GM19468 (cell line): ENCODE measurements around the gene UBE2B.
A peak's percentile ranks its signal among the peaks of the same experiment; 100 is the strongest.
"Not testable (repeated sequence)": the region's sequence is repeated elsewhere in the genome, so short reads cannot be mapped to it uniquely, and the experiment has no call there.

Experiments
- ATAC-seq: cut with Tn5 transposase; IDR thresholded peaks from one replicate; pipeline ENCODE4 v1.9.1; 2021; ENCODE audit warnings: mild to moderate bottlenecking, moderate library complexity, moderate number of reproducible peaks; ENCODE audit not compliant: unreplicated experiment; ENCODE audit errors: extremely low read depth

The UBE2B gene

DNA sequence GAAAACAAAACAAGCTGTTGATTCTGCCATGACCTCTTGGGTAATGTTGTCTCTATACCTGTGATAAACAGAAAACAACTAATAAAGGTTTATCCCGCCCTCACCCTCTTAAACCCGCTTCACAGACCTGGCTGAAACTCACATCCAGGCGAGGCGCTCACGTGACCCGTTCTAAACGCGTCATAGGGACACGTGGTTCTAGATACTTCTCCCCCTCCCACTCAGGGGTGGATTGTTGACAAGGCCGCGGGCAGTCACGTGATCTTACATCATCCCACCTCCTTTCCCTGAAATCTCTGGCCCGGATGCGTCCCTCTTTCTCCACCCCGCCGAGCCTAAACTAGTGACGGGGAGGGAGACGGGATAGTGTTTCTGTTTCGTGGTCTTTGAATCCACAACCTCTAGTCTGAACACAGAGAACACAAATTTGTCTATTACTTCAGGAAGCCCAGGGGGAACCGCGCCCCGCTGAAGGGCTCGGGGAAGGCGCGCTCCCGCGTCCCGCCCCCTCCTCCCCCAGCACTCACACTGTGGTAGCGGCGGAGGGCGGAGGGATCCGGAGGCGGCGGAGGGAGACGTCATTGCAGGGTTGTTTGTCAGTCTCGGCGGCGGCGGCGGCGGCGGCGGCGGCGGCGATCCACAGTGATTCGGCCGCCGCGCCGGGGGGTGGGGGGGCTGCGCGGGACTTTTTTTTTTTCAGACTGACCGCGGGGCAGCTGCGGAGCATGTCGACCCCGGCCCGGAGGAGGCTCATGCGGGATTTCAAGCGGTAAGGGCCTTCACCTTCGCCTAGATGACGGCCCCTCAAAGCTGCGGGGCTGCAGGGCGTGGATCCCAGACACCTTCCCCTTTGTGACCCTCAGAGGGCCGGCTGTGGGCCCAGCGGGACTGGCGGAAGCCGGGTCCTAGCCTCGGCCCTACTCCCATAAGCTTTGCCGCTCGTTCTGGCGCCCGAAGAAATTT lies at the start of gene UBE2B:
TSS of gene UBE2B (plus strand) at position 699 of the 963 bp plus-strand sequence. CDS start at position 726, 27 bp downstream.
- peak; percentile 57 for ATAC-seq

DNA sequence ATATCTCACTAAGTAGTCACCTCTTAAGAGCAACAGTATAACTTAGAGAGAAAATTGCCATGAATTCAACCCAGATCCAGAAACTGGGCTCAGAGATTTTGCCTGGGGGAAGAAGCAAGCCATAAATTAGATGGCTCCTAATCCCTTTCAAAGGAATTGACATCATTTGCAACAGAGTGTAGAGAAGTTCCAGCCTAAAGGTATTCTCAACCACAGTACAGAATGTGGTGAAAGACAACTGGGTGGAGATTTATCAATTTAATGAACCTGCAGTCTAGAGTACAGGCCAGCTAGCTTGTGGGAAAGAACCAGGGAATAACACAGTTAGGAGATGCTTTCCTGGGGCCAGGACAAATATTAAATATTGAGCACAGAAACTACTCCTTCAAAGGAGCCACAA lies 44.0 kb upstream of the UBE2B start:
- no peak for ATAC-seq

DNA sequence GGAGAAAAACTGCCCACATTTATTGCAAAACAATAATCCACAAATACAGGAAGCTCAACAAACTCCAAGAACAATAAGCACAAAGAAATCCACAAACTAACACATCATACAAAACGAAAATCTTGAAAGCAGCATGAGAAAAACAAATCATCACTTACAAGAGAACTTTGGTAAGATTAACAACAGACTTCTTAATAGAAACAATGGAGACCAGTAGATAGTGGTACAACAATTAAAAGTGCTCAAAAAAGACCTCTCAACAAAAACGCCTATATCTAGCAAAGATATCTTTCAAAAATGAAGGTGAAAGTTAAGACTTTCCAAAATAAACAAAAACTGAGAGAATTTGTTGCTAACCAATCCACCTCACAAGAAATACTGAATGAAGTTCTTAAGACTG lies 42.8 kb upstream of the UBE2B start:
- ATAC-seq: no peak

DNA sequence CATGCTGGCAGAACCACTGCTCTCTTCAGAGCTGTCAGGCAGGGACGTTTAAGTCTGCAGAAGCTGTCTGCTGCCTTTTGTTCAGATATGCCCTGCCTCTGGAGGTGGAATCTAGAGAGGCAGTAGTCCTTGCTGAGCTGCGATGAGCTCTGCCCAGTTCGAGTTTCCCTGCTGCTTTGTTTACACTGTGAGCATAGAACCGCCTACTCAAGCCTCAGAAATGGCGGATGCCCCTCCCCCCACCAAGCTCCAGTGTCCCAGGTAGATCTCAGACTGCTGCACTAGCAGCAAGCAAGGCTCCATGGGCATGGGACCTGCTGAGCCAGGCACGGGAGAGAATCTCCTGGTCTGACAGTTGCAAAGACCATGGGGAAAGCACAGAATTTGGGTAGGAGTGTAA lies 34.5 kb upstream of the UBE2B start:
- ATAC-seq: not testable (repeated sequence)

DNA sequence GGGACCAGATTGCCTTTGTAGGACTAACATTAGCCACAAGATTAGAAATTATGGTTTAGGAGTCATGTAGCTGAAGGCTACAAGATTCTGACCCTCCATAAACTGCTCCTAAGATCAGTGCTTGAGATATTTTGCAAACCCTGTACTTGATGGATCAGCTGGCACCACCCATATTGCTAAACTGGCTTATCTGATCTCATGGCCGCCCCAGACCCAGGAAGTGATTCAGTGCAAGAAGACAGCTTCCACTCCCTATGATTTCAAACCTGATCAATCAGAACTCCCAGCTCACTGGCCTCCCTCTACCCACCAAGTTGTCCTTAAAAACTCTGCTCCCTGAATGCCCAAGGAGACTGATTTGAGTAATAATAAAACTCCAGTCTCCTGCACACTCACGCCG lies 27.9 kb upstream of the UBE2B start:
- ATAC-seq: not testable (repeated sequence)

DNA sequence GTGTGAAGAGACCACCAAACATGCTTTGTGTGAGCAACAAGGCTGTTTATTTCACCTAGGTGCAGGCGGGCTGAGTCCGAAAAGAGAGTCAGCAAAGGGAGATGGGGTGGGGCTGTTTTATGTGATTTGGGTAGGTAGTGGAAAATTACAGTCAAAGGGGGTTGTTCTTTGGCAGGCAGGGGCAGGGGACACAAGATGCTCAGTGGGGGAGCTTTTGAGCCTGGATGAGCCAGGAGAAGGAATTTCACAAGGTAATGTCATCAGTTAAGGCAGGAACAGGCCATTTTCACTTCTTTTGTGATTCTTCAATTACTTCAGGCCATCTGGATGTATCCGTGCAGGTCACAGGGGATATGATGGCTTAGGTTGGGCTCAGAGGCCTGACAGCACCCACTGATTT lies 25.9 kb upstream of the UBE2B start:
- ATAC-seq: not testable (repeated sequence)

DNA sequence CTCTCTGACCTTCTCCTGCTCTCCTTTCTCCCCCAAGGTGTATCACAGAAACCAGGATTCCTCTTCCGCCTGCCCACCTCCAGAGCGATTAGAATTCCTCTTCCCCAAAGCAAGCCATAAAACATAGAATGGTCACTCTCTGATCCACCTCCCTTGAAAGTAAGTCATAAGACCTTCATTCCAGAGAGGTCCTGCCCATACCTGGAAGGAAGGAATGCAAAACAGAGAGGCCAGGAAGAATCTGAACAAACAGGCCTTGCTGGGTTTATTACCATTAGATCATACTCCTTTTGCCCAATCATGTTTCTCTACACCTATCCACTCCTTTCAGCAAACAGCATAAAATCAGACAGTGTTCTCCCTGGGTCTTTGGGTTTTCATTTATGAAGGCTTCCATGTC lies 25.4 kb upstream of the UBE2B start:
- ATAC-seq: no peak

DNA sequence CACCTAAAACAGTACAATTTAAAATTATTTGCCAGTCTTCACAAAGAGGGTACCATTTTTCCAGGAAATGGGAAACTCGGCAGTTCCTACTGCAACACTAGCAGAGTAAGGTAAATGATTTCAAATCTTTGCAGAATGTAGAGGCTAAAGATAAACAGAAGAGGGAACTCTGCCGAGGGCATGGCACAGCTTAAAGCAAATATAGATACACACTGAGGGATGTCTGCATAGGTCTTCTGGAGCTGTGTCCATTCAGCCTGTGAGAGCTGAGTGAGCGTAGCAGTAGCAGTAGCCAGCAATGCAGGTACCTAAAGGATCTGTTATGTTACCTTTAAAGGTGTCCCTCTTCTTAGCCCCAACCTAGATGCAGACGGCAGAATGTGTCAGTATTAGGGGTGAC lies 21.9 kb upstream of the UBE2B start:
- ATAC-seq: no peak

DNA sequence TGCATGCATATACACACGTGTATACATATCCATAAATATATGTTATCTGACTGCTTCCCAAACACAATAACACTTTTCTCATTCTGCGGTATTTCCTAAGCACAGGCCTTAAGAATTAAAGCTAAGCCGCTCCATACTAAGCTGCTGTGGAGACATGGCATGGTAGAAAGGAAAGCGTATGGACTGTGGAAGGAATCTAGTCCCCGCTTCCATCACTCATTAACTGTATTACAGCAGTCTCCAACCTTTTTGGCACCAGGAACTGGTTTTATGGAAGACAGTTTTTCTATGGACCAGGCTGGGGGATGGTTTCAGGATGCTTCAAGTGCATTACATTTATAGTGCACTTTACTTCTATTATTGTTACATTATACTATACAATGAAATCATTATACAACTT lies 15.7 kb upstream of the UBE2B start:
- ATAC-seq: no peak

DNA sequence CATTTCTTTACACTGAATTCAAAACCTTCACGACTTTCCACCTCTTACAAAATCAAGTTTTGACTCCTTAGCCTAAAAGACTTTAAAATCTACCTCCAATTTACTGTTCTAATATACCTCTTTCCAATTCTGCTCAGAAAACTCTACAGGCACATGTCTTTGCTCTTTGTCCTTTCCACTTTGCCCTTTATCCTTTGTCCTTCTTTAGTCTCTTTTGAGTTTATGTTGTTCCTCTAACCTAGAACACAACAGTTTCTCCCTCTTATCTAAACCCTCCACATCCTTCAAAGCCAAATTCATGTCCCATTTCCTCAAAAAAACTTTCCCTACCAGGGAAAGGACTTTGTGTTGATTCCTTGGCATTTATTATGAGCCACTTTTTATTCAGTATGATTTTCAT lies 5.8 kb upstream of the UBE2B start:
- no peak for ATAC-seq

DNA sequence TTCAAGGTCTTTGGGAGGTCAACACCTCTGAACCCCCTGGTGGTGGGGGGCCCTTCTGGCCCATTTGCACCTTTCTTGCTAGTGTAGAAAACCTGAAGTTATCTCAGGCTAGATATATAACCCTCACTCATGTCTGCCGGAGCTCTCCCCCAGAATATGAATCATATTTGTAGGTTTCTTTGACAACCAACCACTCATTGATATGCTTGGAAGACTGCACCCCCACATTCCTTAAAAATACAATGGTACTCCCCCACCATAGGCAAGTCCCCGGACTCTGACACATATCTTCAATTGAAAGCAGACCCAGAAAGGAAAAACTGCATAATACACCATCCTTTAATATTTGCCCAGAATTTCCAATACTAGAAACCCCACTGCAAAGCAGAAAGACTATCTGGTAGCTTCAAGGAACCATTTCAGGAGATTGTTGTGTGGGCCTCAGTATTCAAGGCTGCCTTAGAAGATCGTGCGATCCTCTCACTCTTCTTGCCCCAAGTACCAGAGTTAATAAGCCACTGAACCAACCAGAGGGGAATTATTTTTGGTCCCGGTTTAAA lies 978 bp upstream of the UBE2B start:
- no peak for ATAC-seq

DNA sequence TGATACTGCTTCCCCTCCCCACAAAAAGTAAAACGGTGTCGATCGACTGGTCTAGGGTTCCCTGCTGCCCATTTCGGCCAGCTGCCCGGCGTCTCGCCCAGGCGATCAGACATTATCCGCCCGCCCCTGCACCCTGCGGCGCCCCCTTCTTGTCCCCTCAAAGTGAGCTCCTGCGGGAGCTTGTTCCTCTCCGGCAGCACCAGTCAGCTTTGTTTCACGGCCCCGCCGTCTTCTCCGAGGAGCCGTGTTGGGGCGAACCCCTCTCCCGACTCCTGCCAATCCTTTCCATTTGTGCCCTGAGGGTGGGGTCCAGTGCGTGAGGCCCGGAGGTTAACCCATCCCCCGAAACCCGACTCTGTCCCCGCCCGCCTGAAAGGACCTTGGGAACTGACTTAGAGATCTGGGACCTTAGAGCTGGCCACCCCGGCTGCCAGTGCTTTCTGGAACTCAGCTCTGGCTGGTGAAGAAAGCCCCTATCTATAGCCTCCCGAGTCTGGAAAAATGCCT lies 518 bp downstream of the UBE2B start:
- ATAC-seq: no peak

DNA sequence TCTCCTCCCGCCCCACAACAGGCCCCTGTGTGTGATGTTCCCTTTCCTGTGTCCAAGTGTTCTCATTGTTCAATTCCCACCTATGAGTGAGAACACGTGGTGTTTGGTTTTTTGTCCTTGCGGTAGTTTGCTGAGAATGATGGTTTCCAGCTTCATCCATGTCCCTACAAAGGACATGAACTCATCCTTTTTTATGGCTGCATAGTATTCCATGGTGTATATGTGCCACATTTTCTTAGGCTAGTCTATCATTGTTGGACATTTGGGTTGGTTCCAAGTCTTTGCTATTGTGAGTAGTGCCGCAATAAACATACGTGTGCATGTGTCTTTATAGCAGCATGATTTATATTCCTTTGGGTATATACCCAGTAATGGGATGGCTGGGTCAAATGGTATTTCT lies 2.3 kb downstream of the UBE2B start:
- ATAC-seq: not testable (repeated sequence)

DNA sequence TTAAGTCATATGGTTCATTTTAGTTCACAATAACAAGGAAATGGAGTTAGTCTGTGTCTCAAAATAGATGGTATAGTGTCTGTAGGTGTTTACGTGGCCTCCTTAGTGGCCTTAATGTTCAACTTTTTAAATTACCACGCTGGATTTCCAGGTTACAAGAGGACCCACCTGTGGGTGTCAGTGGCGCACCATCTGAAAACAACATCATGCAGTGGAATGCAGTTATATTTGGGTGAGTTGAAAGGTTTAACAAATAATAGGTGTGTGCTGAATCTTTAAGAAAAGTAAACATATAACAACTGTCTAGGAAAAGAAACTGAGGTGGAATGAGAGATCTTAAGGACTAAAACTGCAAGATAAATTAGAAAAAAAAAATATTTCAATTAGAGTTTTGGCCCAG lies 2.9 kb downstream of the UBE2B start:
- ATAC-seq: no peak

DNA sequence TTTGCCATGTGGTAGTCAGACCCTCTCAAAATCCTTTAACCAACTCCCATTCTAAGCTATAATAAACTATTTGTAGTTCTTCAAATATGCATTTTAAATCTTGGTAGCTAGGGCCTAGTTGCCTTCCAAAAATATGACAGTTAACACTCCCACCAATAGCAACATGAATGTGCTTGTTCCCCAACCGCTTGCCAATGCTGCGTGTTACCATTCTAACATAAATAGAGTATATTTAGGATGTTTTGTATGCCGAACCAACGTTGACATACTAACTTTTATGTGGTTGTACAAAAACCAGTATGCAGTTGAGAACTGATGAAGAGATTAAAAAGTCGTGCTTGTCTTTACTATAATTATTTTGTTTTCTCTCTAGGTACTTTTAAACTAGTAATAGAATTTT lies 9.0 kb downstream of the UBE2B start:
- no peak for ATAC-seq

DNA sequence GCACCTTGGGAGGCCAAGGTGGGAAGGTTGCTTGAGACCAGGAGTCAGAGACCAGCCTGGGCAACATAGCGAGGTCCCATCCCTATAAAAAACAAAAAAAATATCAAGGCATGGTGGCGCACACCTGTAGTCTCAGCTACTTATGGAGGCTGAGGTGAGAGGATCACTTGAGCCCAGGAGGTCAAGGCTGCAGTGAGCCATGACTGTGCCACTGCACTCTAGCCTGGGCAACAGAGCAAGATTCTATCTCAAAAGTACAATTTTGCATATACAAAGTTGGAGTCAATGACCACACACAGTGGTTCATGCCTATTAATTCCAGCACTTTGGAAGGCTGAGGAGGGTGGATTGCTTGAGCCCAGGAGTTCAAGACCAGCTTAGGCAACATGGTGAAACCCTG lies 10.8 kb downstream of the UBE2B start:
- ATAC-seq: not testable (repeated sequence)

DNA sequence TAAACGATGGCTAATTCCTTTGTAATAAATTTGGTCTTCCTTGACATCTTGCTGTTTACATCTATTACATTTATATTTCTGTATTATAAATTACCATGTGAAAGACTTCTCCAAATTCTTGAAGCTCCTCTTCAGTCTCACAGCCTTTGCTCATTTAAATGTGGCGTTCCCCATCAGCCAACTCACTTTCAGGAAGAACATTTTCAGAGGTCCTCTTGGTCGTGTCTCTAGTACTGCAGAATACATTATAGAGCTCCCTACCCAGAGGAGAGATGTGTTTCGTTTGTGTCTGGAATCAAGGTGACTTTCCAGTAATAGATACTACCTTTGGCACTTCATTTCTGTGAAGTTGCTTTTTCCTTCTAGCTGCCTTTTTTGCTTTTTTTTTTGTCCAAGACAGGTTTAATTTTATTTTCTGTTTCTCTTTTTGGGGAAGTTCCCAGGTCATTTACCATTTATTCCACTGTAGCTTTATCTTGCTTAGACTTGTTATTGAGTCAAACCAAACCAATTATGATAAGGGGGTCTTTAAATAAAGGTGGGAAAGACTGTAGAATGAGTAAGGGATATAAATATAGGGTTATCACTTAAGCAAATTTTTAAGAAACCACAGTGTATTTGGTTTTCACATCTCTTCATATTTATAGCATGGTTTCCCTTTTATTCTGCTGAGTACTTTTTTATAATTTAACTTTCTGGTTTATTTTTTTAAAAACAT lies 12.8 kb downstream of the UBE2B start:
- ATAC-seq: no peak

DNA sequence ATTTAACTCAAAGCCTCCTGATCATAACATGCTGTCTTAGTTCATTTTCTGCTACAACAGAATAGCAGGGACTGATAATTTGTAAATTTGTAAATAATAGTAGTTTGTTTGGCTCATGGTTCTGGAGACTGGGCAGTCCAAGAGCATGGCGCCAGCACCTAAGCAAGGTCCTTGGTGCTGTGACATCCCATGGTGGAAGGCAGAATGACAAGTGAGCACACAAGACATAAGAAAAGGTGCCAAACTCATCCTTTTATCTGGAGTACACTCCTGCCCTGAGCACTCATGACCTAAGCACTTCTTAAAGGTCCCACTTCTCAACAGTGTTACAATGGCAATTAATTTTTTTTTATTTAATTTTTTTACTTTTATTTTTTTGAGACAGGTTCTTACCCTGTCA lies 16.1 kb downstream of the UBE2B start:
- no peak for ATAC-seq

DNA sequence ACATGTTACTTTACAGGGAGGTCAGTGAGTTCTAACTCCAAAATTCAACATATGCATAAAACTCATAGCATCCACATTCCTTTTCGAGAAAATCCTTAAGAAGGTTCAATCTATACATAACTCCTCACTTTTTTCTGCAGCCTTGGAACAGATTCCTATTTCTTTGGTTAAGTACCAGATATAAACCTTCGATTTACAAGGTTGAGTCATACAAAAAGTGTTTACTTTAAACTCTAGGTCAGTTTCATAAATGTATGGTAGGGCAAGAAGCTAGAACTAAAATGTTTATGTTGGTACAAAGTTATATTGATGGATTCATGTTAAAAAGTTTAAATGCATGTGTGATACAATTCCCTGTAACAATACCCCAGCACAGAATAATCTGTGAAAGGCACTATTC lies 20.9 kb downstream of the UBE2B start:
- ATAC-seq: no peak

DNA sequence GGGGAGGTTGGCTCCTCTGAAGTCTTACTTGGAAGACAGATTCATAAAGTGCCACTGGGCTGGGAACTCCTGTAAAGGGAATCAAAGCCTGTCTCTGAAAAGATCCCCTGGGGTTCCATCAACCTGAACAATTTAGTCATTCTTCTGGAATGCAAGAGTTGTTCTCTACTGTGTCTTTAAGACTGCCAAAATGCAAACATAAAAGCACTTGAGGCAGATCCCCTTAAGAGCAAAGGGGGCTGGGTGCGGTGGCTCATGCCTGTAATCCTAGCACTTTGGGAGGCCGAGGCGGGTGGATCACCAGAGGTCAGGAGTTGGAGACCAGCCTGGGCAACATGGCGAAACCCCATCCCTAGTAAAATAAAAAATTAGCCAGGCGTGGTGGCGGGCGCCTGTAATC lies 23.6 kb downstream of the UBE2B start:
- no peak for ATAC-seq

DNA sequence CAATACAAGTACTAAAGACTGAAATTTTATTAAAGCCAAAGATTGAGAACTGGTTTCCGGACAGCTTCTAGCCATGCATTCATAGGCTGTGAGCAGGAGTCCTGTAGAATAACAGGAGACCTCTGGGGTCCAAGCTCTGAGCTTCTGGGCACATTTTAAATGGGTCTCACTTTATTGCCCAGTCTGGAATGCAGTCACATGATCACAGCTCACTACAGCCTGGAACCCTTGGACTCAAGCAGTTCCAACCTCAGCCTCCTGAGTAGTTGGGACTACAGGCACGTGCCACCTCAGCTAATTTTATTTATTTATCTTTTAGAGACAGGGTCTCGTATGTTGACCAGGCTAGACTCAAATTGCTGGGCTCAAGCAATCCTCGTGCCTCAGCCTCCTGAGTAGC lies 24.9 kb downstream of the UBE2B start:
- ATAC-seq: no peak
